GM23338 (cell line): ENCODE data around the gene GNB2. TPM values are rescaled to one million over a fixed set of nuclear protein-coding genes. Genes with fewer than 3 reads are reported as not detected.

Experiments
- ATAC-seq: fragments of 200-7000 bp; cut with Tn5 transposase; 3 replicates; pipeline ENCODE4 v1.9.1; 2020
- DNase-seq: peaks from one replicate; pipeline ENCODE4 v3.0.0-alpha.2; 2015; ENCODE audit warnings: low spot score
- H2AFZ ChIP-seq: fragments of 200-600 bp; sonication (generic); 2 replicates; pipeline ENCODE4 v1.8.0; 2016; ENCODE audit warnings: antibody characterized with exemption, mild to moderate bottlenecking, moderate library complexity
- H3F3A ChIP-seq: fragments of 200-600 bp; sonication (generic); replicated peaks from 2 replicates; pipeline ENCODE4 v1.8.0; 2017; ENCODE audit warnings: antibody characterized with exemption, mixed run types, low read depth
- H3K27ac ChIP-seq: fragments of 200-600 bp; sonication (generic); 2 replicates; pipeline ENCODE4 v1.6.1; 2016; ENCODE audit warnings: low read depth
- H3K27me3 ChIP-seq: fragments of 200-600 bp; sonication (generic); 2 replicates; pipeline ENCODE4 v1.8.0; 2016; ENCODE audit warnings: mild to moderate bottlenecking, mixed run types, moderate library complexity; ENCODE audit not compliant: insufficient read depth
- H3K36me3 ChIP-seq: fragments of 200-600 bp; sonication (generic); 2 replicates; pipeline ENCODE4 v1.8.0; 2016; ENCODE audit warnings: mild to moderate bottlenecking; ENCODE audit not compliant: insufficient read depth
- H3K4me1 ChIP-seq: fragments of 200-600 bp; sonication (generic); 2 replicates; pipeline ENCODE4 v1.8.0; 2016; ENCODE audit warnings: mild to moderate bottlenecking, moderate library complexity; ENCODE audit not compliant: insufficient read depth
- H3K4me2 ChIP-seq: fragments of 200-600 bp; sonication (generic); 2 replicates; pipeline ENCODE4 v1.7.1; 2017; ENCODE audit warnings: mixed run types
- H3K4me3 ChIP-seq: fragments of 200-600 bp; sonication (generic); 2 replicates; pipeline ENCODE4 v1.6.1; 2016; ENCODE audit warnings: mixed run types
- H3K79me2 ChIP-seq: fragments of 200-600 bp; sonication (generic); replicated peaks from 2 replicates; pipeline ENCODE4 v1.8.0; 2017; ENCODE audit warnings: mild to moderate bottlenecking; ENCODE audit not compliant: insufficient read depth
- H3K9me2 ChIP-seq: fragments of 200-600 bp; sonication (generic); 2 replicates; pipeline ENCODE4 v1.8.0; 2017; ENCODE audit not compliant: insufficient read depth
- H4K20me1 ChIP-seq: fragments of 200-600 bp; sonication (generic); replicated peaks from 2 replicates; pipeline ENCODE4 v1.8.0; 2017; ENCODE audit warnings: mild to moderate bottlenecking; ENCODE audit not compliant: insufficient read depth
- H3K27ac Mint-ChIP-seq: 2 replicates; pipeline ENCODE4 v1.8.0; 2020; ENCODE audit warnings: inconsistent platforms, mild to moderate bottlenecking, moderate library complexity, mixed read lengths
- H3K27me3 Mint-ChIP-seq: 3 replicates; pipeline ENCODE4 v1.8.0; 2022; ENCODE audit warnings: low read depth, mild to moderate bottlenecking, moderate library complexity, mixed read lengths, inconsistent platforms; ENCODE audit not compliant: insufficient read depth, poor library complexity
- H3K36me3 Mint-ChIP-seq: 3 replicates; pipeline ENCODE4 v1.8.0; 2021; ENCODE audit warnings: low read depth, mild to moderate bottlenecking, inconsistent platforms, moderate library complexity, mixed read lengths
- H3K4me1 Mint-ChIP-seq: 3 replicates; pipeline ENCODE4 v1.8.0; 2020; ENCODE audit warnings: mild to moderate bottlenecking, inconsistent platforms, mixed read lengths
- H3K4me3 Mint-ChIP-seq: 3 replicates; pipeline ENCODE4 v1.8.0; 2021; ENCODE audit warnings: moderate library complexity, mild to moderate bottlenecking, inconsistent platforms, mixed read lengths
- H3K9me3 Mint-ChIP-seq: 3 replicates; pipeline ENCODE4 v1.8.0; 2020; ENCODE audit warnings: moderate library complexity, mild to moderate bottlenecking, inconsistent platforms, mixed read lengths
- CREB1 ChIP-seq: fragments of 250-450 bp; sonication (Bioruptor Pico); IDR thresholded peaks from 2 replicates; pipeline ENCODE4 v1.5.0; 2020; ENCODE audit warnings: low read depth, mild to moderate bottlenecking, moderate library complexity
- EZH2 ChIP-seq: fragments of 200-600 bp; sonication (generic); IDR thresholded peaks from one replicate; pipeline ENCODE4 v1.8.0; 2017; ENCODE audit warnings: antibody characterized with exemption, mild to moderate bottlenecking, low read depth; ENCODE audit not compliant: unreplicated experiment
- EZH2phosphoT487 ChIP-seq: fragments of 200-600 bp; sonication (generic); IDR thresholded peaks from one replicate; pipeline ENCODE4 v1.8.1; 2018; ENCODE audit warnings: antibody characterized with exemption; ENCODE audit not compliant: unreplicated experiment
- JUNB ChIP-seq: IDR thresholded peaks from one replicate; pipeline ENCODE4 v1.6.1; 2016; ENCODE audit warnings: antibody characterized with exemption; ENCODE audit not compliant: unreplicated experiment
- NANOG ChIP-seq: IDR thresholded peaks from 2 replicates; pipeline ENCODE4 v1.6.1; 2016; ENCODE audit warnings: antibody characterized with exemption, borderline replicate concordance
- STAT1 ChIP-seq: IDR thresholded peaks from one replicate; pipeline ENCODE4 v1.6.1; 2016; ENCODE audit warnings: antibody characterized with exemption; ENCODE audit not compliant: unreplicated experiment
- ZNF114 ChIP-seq: fragments of 250-450 bp; sonication (Bioruptor Pico); IDR thresholded peaks from 2 replicates; pipeline ENCODE4 v1.5.0; 2020; ENCODE audit warnings: mild to moderate bottlenecking, moderate library complexity
- polyA plus RNA-seq: library from polyadenylated mRNA; unstranded; fragments of >200 nt; fragmentation: Nextera tagmentation; extraction: Ambion mirVana; gene quantifications from 2 replicates; pipeline ENCODE4 v1.2.1, GENCODE V29; 2016
- total RNA-seq: library from RNA; depleted of rRNA; stranded (reverse); fragments of >200 nt; shearing (Covaris generic); gene quantifications from 2 replicates; pipeline ENCODE4 v1.2.3, GENCODE V29; 2014
- TF ChIP-seq, protein P1 (sequence below), 2 experiments: fragments of 200-600 bp in 1 of 2; sonication (generic) in 1 of 2; conservative IDR thresholded peaks; 2 replicates each; pipeline versions ENCODE4 v1.5.1 to v1.6.1; 2016 to 2017; ENCODE audit warnings: antibody characterized with exemption in 2 of 2, low read depth in 2 of 2, mild to moderate bottlenecking in 2 of 2, moderate library complexity in 1 of 2
- TF ChIP-seq, protein P2 (sequence below): IDR thresholded peaks from one replicate; pipeline ENCODE4 v1.6.1; 2018; ENCODE audit warnings: antibody characterized with exemption; ENCODE audit not compliant: unreplicated experiment
- TF ChIP-seq, protein P3 (sequence below): fragments of 250-450 bp; sonication (Bioruptor Pico); IDR thresholded peaks from 2 replicates; pipeline ENCODE4 v1.5.0; 2020; ENCODE audit warnings: mild to moderate bottlenecking, moderate library complexity

The GNB2 gene
- total and polyA plus RNA-seq, 2 experiments from 2014 or later, result 112 to 153 TPM

DNA sequence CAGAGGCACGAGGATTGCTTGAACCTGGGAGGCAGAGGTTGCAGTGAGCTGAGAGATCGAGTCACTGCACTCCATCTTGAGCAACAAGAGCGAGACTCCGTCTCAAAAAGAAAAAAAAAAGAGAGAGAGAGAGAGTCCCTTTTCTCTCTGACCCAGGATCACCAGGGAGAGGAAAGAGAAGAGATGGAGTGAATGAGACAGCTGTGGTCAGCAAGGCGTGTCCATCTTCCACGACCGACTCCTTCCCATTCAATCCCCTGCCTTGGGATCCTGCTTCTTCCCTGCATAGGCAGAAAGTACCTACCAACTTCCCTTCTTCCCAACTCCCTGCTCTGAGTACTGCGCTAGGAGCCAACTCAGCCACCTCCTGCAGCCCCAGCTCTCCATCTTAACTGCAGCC, 54.7 kb downstream of the GNB2 start:
- Mint-ChIP-seq H3K36me3 (no peaks in the 10 kb centered on the region), H3K27me3 (peaks cover 10% of the 10 kb centered on the region), H3K27ac (no peak overlapping the region), H3K4me3 (no peak overlapping the region), H3K4me1 (peaks cover 2% of the 10 kb centered on the region; the same call in 2 of the 3 replicates), H3K9me3 (no peaks in the 10 kb centered on the region; the same call in 2 of the 3 replicates)
- Histone ChIP-seq H3K36me3 (no peaks in the 10 kb centered on the region), H4K20me1 (no peaks in the 10 kb centered on the region), H2AFZ (no peak overlapping the region), H3K79me2 (no peaks in the 10 kb centered on the region), H3K27me3 (no peaks in the 10 kb centered on the region), H3K4me3 (no peak overlapping the region), H3K4me2 (no peak overlapping the region), H3K4me1 (no peaks in the 10 kb centered on the region), H3K9me2 (no peaks in the 10 kb centered on the region), H3K27ac (no peak overlapping the region), H3F3A (no peaks in the 10 kb centered on the region)
- no peak for DNase-seq
- TF ChIP-seq, protein P1, sequence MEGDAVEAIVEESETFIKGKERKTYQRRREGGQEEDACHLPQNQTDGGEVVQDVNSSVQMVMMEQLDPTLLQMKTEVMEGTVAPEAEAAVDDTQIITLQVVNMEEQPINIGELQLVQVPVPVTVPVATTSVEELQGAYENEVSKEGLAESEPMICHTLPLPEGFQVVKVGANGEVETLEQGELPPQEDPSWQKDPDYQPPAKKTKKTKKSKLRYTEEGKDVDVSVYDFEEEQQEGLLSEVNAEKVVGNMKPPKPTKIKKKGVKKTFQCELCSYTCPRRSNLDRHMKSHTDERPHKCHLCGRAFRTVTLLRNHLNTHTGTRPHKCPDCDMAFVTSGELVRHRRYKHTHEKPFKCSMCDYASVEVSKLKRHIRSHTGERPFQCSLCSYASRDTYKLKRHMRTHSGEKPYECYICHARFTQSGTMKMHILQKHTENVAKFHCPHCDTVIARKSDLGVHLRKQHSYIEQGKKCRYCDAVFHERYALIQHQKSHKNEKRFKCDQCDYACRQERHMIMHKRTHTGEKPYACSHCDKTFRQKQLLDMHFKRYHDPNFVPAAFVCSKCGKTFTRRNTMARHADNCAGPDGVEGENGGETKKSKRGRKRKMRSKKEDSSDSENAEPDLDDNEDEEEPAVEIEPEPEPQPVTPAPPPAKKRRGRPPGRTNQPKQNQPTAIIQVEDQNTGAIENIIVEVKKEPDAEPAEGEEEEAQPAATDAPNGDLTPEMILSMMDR (conservative IDR thresholded peaks at IDR 0.05; ENCODE audit: low read depth in 2 of 2), result no peak
- TF ChIP-seq EZH2phosphoT487 (no peak), ZNF114 (CRISPR knock-in tag) (no peak), JUNB (no peak), STAT1 (no peak), NANOG (no peak), EZH2 (no peak), CREB1 (no peak)
- TF ChIP-seq, protein P2, sequence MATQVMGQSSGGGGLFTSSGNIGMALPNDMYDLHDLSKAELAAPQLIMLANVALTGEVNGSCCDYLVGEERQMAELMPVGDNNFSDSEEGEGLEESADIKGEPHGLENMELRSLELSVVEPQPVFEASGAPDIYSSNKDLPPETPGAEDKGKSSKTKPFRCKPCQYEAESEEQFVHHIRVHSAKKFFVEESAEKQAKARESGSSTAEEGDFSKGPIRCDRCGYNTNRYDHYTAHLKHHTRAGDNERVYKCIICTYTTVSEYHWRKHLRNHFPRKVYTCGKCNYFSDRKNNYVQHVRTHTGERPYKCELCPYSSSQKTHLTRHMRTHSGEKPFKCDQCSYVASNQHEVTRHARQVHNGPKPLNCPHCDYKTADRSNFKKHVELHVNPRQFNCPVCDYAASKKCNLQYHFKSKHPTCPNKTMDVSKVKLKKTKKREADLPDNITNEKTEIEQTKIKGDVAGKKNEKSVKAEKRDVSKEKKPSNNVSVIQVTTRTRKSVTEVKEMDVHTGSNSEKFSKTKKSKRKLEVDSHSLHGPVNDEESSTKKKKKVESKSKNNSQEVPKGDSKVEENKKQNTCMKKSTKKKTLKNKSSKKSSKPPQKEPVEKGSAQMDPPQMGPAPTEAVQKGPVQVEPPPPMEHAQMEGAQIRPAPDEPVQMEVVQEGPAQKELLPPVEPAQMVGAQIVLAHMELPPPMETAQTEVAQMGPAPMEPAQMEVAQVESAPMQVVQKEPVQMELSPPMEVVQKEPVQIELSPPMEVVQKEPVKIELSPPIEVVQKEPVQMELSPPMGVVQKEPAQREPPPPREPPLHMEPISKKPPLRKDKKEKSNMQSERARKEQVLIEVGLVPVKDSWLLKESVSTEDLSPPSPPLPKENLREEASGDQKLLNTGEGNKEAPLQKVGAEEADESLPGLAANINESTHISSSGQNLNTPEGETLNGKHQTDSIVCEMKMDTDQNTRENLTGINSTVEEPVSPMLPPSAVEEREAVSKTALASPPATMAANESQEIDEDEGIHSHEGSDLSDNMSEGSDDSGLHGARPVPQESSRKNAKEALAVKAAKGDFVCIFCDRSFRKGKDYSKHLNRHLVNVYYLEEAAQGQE, result no peak
- TF ChIP-seq, protein P3, sequence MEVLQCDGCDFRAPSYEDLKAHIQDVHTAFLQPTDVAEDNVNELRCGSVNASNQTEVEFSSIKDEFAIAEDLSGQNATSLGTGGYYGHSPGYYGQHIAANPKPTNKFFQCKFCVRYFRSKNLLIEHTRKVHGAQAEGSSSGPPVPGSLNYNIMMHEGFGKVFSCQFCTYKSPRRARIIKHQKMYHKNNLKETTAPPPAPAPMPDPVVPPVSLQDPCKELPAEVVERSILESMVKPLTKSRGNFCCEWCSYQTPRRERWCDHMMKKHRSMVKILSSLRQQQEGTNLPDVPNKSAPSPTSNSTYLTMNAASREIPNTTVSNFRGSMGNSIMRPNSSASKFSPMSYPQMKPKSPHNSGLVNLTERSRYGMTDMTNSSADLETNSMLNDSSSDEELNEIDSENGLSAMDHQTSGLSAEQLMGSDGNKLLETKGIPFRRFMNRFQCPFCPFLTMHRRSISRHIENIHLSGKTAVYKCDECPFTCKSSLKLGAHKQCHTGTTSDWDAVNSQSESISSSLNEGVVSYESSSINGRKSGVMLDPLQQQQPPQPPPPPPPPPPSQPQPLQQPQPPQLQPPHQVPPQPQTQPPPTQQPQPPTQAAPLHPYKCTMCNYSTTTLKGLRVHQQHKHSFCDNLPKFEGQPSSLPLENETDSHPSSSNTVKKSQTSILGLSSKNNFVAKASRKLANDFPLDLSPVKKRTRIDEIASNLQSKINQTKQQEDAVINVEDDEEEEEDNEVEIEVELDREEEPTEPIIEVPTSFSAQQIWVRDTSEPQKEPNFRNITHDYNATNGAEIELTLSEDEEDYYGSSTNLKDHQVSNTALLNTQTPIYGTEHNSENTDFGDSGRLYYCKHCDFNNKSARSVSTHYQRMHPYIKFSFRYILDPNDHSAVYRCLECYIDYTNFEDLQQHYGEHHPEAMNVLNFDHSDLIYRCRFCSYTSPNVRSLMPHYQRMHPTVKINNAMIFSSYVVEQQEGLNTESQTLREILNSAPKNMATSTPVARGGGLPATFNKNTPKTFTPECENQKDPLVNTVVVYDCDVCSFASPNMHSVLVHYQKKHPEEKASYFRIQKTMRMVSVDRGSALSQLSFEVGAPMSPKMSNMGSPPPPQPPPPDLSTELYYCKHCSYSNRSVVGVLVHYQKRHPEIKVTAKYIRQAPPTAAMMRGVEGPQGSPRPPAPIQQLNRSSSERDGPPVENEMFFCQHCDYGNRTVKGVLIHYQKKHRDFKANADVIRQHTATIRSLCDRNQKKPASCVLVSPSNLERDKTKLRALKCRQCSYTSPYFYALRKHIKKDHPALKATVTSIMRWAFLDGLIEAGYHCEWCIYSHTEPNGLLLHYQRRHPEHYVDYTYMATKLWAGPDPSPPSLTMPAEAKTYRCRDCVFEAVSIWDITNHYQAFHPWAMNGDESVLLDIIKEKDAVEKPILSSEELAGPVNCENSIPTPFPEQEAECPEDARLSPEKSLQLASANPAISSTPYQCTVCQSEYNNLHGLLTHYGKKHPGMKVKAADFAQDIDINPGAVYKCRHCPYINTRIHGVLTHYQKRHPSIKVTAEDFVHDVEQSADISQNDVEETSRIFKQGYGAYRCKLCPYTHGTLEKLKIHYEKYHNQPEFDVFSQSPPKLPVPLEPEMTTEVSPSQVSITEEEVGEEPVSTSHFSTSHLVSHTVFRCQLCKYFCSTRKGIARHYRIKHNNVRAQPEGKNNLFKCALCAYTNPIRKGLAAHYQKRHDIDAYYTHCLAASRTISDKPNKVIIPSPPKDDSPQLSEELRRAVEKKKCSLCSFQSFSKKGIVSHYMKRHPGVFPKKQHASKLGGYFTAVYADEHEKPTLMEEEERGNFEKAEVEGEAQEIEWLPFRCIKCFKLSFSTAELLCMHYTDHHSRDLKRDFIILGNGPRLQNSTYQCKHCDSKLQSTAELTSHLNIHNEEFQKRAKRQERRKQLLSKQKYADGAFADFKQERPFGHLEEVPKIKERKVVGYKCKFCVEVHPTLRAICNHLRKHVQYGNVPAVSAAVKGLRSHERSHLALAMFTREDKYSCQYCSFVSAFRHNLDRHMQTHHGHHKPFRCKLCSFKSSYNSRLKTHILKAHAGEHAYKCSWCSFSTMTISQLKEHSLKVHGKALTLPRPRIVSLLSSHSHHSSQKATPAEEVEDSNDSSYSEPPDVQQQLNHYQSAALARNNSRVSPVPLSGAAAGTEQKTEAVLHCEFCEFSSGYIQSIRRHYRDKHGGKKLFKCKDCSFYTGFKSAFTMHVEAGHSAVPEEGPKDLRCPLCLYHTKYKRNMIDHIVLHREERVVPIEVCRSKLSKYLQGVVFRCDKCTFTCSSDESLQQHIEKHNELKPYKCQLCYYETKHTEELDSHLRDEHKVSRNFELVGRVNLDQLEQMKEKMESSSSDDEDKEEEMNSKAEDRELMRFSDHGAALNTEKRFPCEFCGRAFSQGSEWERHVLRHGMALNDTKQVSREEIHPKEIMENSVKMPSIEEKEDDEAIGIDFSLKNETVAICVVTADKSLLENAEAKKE (CRISPR knock-in tag), result no peak
- no peak for ATAC-seq
